Measurements from ENCODE around the gene SMYD3. TPM values are rescaled to one million over a fixed set of nuclear protein-coding genes. Genes with fewer than 3 reads are reported as not detected.
"Not testable (repeated sequence)": the region's sequence is repeated elsewhere in the genome, so short reads cannot be mapped to it uniquely, and the experiment has no call there.

SMYD3 gene
- total RNA-seq, 1 donor from 2014 or later, result 23.5 TPM

DNA sequence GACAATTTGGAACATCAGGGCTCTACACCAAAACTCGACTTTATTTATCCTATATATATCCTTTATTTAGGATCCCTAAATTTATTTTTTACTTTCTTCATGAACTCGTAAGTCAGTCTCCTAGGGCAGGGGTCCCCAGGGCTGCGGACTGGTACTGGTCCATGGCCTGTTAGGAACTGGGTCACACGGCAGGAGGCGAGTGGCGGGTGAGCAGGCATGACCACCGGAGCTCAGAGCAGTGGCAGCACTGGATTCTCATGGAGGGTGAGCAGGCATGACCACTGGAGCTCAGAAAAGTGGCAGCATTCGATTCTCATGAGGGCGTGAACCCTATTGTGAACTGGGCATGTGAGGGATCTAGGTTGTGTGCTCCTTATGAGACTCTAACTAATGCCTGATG, 427.0 kb downstream of the SMYD3 start:
- Histone ChIP-seq H3K36me3 (ENCODE audit: control insufficient read depth in 3 of 3, insufficient read depth in 3 of 3, low read length in 3 of 3) (no peaks in the 10 kb centered on the region), H3K27ac (ENCODE audit: low read depth, low read length) (no peak overlapping the region), H3K4me3 (ENCODE audit: low read length in 3 of 3) (no peak overlapping the region), H3K4me1 (ENCODE audit: control insufficient read depth in 3 of 3, insufficient read depth in 3 of 3, low read length in 3 of 3) (no peaks in the 10 kb centered on the region), H3K9ac (ENCODE audit: low read depth in 1 of 3, low read length in 3 of 3) (no peak overlapping the region), H3K27me3 (ENCODE audit: control insufficient read depth in 3 of 3, insufficient read depth in 3 of 3, low read length in 3 of 3) (no peaks in the 10 kb centered on the region), H3K9me3 (ENCODE audit: control insufficient read depth in 3 of 3, low read length in 3 of 3) (peaks cover 0 to 3% (median 0%) of the 10 kb centered on the region in 3 donors)

DNA sequence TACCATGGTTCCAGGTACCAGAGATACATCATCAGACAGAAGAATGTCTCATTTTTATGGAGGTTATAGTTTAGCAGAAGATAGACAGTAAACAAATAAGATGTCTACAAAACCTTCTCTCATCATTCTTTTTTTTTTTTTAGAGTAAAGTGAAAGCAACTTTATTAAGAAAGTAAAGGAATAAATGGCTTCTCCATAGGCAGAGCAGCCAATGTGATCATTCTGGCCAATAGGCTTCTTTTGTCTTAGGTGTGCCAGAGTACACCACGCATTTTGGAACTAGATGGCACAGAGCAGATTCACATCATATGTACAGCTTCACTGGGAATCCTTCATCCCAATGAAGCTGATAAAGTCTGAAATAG, 428.2 kb downstream of the SMYD3 start:
- no peaks in the 10 kb centered on the region for H3K4me1 ChIP-seq (ENCODE audit: control insufficient read depth in 3 of 3, insufficient read depth in 3 of 3, low read length in 3 of 3)
- H3K27me3 ChIP-seq (ENCODE audit: control insufficient read depth in 3 of 3, insufficient read depth in 3 of 3, low read length in 3 of 3), result no peaks in the 10 kb centered on the region
- no peak overlapping the region for H3K27ac ChIP-seq (ENCODE audit: low read depth, low read length)
- no peak overlapping the region for H3K4me3 ChIP-seq (ENCODE audit: low read length in 3 of 3)
- H3K36me3 ChIP-seq (ENCODE audit: control insufficient read depth in 3 of 3, insufficient read depth in 3 of 3, low read length in 3 of 3), result no peaks in the 10 kb centered on the region
- H3K9me3 ChIP-seq (ENCODE audit: control insufficient read depth in 3 of 3, low read length in 3 of 3), result peaks cover 0 to 3% (median 0%) of the 10 kb centered on the region in 3 donors
- no peak overlapping the region for H3K9ac ChIP-seq (ENCODE audit: low read depth in 1 of 3, low read length in 3 of 3)

- Histone ChIP-seq H3K4me3 (ENCODE audit: low read length in 3 of 3) (no peak overlapping the region), H3K27me3 (ENCODE audit: control insufficient read depth in 3 of 3, insufficient read depth in 3 of 3, low read length in 3 of 3) (no peaks in the 10 kb centered on the region), H3K9ac (ENCODE audit: low read depth in 1 of 3, low read length in 3 of 3) (no peak overlapping the region), H3K36me3 (ENCODE audit: control insufficient read depth in 3 of 3, insufficient read depth in 3 of 3, low read length in 3 of 3) (no peaks in the 10 kb centered on the region), H3K27ac (ENCODE audit: low read depth, low read length) (no peak overlapping the region), H3K9me3 (ENCODE audit: control insufficient read depth in 3 of 3, low read length in 3 of 3) (peaks cover 0 to 3% (median 0%) of the 10 kb centered on the region in 3 donors), H3K4me1 (ENCODE audit: control insufficient read depth in 3 of 3, insufficient read depth in 3 of 3, low read length in 3 of 3) (no peaks in the 10 kb centered on the region)
These were observed 428.8 kb downstream of the SMYD3 start for GRCh38 chr1:246078126-246078887.

GRCh38 chr1:246077476-246077875, 429.6 kb downstream of the SMYD3 start:
- H3K27ac ChIP-seq (ENCODE audit: low read depth, low read length), result no peak overlapping the region
- H3K4me1 ChIP-seq (ENCODE audit: control insufficient read depth in 3 of 3, insufficient read depth in 3 of 3, low read length in 3 of 3), result no peaks in the 10 kb centered on the region
- H3K36me3 ChIP-seq (ENCODE audit: control insufficient read depth in 3 of 3, insufficient read depth in 3 of 3, low read length in 3 of 3), result no peaks in the 10 kb centered on the region
- H3K9ac ChIP-seq (ENCODE audit: low read depth in 1 of 3, low read length in 3 of 3), result no peak overlapping the region
- no peaks in the 10 kb centered on the region for H3K27me3 ChIP-seq (ENCODE audit: control insufficient read depth in 3 of 3, insufficient read depth in 3 of 3, low read length in 3 of 3)
- H3K9me3 ChIP-seq (ENCODE audit: control insufficient read depth in 3 of 3, low read length in 3 of 3), result peaks cover 0 to 3% (median 0%) of the 10 kb centered on the region in 3 donors
- H3K4me3 ChIP-seq (ENCODE audit: low read length in 3 of 3), result no peak overlapping the region

- no peak overlapping the region for H3K9ac ChIP-seq (ENCODE audit: low read depth in 1 of 3, low read length in 3 of 3)
- no peak overlapping the region for H3K4me3 ChIP-seq (ENCODE audit: low read length in 3 of 3)
- no peak overlapping the region for H3K27ac ChIP-seq (ENCODE audit: low read depth, low read length)
- no peaks in the 10 kb centered on the region for H3K9me3 ChIP-seq (ENCODE audit: control insufficient read depth in 3 of 3, low read length in 3 of 3)
- H3K27me3 ChIP-seq (ENCODE audit: control insufficient read depth in 3 of 3, insufficient read depth in 3 of 3, low read length in 3 of 3), result no peaks in the 10 kb centered on the region
- H3K36me3 ChIP-seq (ENCODE audit: control insufficient read depth in 3 of 3, insufficient read depth in 3 of 3, low read length in 3 of 3), result no peaks in the 10 kb centered on the region
- no peaks in the 10 kb centered on the region for H3K4me1 ChIP-seq (ENCODE audit: control insufficient read depth in 3 of 3, insufficient read depth in 3 of 3, low read length in 3 of 3)
These were observed 432.7 kb downstream of the SMYD3 start for GRCh38 chr1:246074421-246074820.

- H3K27ac ChIP-seq (ENCODE audit: low read depth, low read length), result no peak overlapping the region
- no peak overlapping the region for H3K4me3 ChIP-seq (ENCODE audit: low read length in 3 of 3)
- H3K36me3 ChIP-seq (ENCODE audit: control insufficient read depth in 3 of 3, insufficient read depth in 3 of 3, low read length in 3 of 3), result no peaks in the 10 kb centered on the region
- no peaks in the 10 kb centered on the region for H3K4me1 ChIP-seq (ENCODE audit: control insufficient read depth in 3 of 3, insufficient read depth in 3 of 3, low read length in 3 of 3)
- no peaks in the 10 kb centered on the region for H3K27me3 ChIP-seq (ENCODE audit: control insufficient read depth in 3 of 3, insufficient read depth in 3 of 3, low read length in 3 of 3)
- no peaks in the 10 kb centered on the region for H3K9me3 ChIP-seq (ENCODE audit: control insufficient read depth in 3 of 3, low read length in 3 of 3)
- no peak overlapping the region for H3K9ac ChIP-seq (ENCODE audit: low read depth in 1 of 3, low read length in 3 of 3)
These were observed 434.6 kb downstream of the SMYD3 start for GRCh38 chr1:246072456-246072955.

DNA sequence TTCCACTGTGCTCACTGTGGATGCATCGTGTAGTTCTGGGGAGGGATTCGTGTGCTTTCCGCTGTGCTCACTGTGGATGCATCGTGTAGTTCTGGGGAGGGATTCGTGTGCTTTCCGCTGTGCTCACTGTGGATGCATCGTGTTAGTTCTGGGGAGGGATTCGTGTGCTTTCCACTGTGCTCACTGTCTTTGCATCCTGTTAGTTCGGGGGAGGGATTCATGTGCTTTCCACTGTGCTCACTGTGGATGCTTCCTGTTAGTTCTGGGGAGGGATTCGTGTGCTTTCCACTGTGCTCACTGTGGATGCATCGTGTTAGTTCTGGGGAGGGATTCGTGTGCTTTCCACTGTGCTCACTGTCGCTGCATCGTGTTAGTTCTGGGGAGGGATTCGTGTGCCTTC, 435.1 kb downstream of the SMYD3 start:
- not testable (repeated sequence) for H3K36me3 ChIP-seq (ENCODE audit: control insufficient read depth in 3 of 3, insufficient read depth in 3 of 3, low read length in 3 of 3); H3K27me3 ChIP-seq (ENCODE audit: control insufficient read depth in 3 of 3, insufficient read depth in 3 of 3, low read length in 3 of 3); H3K4me3 ChIP-seq (ENCODE audit: low read length in 3 of 3); H3K4me1 ChIP-seq (ENCODE audit: control insufficient read depth in 3 of 3, insufficient read depth in 3 of 3, low read length in 3 of 3); H3K27ac ChIP-seq (ENCODE audit: low read depth, low read length); H3K9me3 ChIP-seq (ENCODE audit: control insufficient read depth in 3 of 3, low read length in 3 of 3); H3K9ac ChIP-seq (ENCODE audit: low read depth in 1 of 3, low read length in 3 of 3)

GRCh38 chr1:246071561-246071960, 435.5 kb downstream of the SMYD3 start:
- not testable (repeated sequence) for H3K36me3 ChIP-seq (ENCODE audit: control insufficient read depth in 3 of 3, insufficient read depth in 3 of 3, low read length in 3 of 3); H3K9me3 ChIP-seq (ENCODE audit: control insufficient read depth in 3 of 3, low read length in 3 of 3); H3K4me3 ChIP-seq (ENCODE audit: low read length in 3 of 3); H3K9ac ChIP-seq (ENCODE audit: low read depth in 1 of 3, low read length in 3 of 3); H3K4me1 ChIP-seq (ENCODE audit: control insufficient read depth in 3 of 3, insufficient read depth in 3 of 3, low read length in 3 of 3); H3K27me3 ChIP-seq (ENCODE audit: control insufficient read depth in 3 of 3, insufficient read depth in 3 of 3, low read length in 3 of 3); H3K27ac ChIP-seq (ENCODE audit: low read depth, low read length)

- no peaks in the 10 kb centered on the region for H3K27me3 ChIP-seq (ENCODE audit: control insufficient read depth in 3 of 3, insufficient read depth in 3 of 3, low read length in 3 of 3)
- H3K27ac ChIP-seq (ENCODE audit: low read depth, low read length), result no peak overlapping the region
- H3K9ac ChIP-seq (ENCODE audit: low read depth in 1 of 3, low read length in 3 of 3), result no peak overlapping the region
- H3K4me3 ChIP-seq (ENCODE audit: low read length in 3 of 3), result no peak overlapping the region
- no peaks in the 10 kb centered on the region for H3K4me1 ChIP-seq (ENCODE audit: control insufficient read depth in 3 of 3, insufficient read depth in 3 of 3, low read length in 3 of 3)
- no peaks in the 10 kb centered on the region for H3K36me3 ChIP-seq (ENCODE audit: control insufficient read depth in 3 of 3, insufficient read depth in 3 of 3, low read length in 3 of 3)
- no peaks in the 10 kb centered on the region for H3K9me3 ChIP-seq (ENCODE audit: control insufficient read depth in 3 of 3, low read length in 3 of 3)
These were observed 437.5 kb downstream of the SMYD3 start for GRCh38 chr1:246069581-246069980.

GRCh38 chr1:246068619-246069509, 438.2 kb downstream of the SMYD3 start:
- Histone ChIP-seq H3K27me3 (ENCODE audit: control insufficient read depth in 3 of 3, insufficient read depth in 3 of 3, low read length in 3 of 3) (no peaks in the 10 kb centered on the region), H3K9me3 (ENCODE audit: control insufficient read depth in 3 of 3, low read length in 3 of 3) (no peaks in the 10 kb centered on the region), H3K4me1 (ENCODE audit: control insufficient read depth in 3 of 3, insufficient read depth in 3 of 3, low read length in 3 of 3) (no peaks in the 10 kb centered on the region), H3K9ac (ENCODE audit: low read depth in 1 of 3, low read length in 3 of 3) (no peak overlapping the region), H3K27ac (ENCODE audit: low read depth, low read length) (no peak overlapping the region), H3K4me3 (ENCODE audit: low read length in 3 of 3) (no peak overlapping the region), H3K36me3 (ENCODE audit: control insufficient read depth in 3 of 3, insufficient read depth in 3 of 3, low read length in 3 of 3) (no peaks in the 10 kb centered on the region)

All from skeletal muscle tissue (tissue), 4 donors.